SJSA1 (cell line): ENCODE results near the gene CTTNBP2NL. TPM values are rescaled to one million over a fixed set of nuclear protein-coding genes. Genes with fewer than 3 reads are reported as not detected.

Experiments
- DNase-seq, 2 experiments: peaks; one replicate each; pipeline ENCODE4 v3.0.0-alpha.2; 2015 to 2020; ENCODE audit warnings: low spot score in 2 of 2, low read depth in 1 of 2
- H3K27ac ChIP-seq: fragments of 250-450 bp; sonication (Bioruptor Pico); 2 replicates; pipeline ENCODE4 v1.5.1; 2020; ENCODE audit warnings: mild to moderate bottlenecking, moderate library complexity
- H3K27me3 ChIP-seq: fragments of 250-450 bp; sonication (Bioruptor Pico); replicated peaks from 2 replicates; pipeline ENCODE4 v1.5.1; 2020; ENCODE audit warnings: mild to moderate bottlenecking, moderate library complexity
- H3K36me3 ChIP-seq: fragments of 250-450 bp; sonication (Bioruptor Pico); 2 replicates; pipeline ENCODE4 v1.5.1; 2020; ENCODE audit warnings: mild to moderate bottlenecking
- H3K4me1 ChIP-seq: fragments of 250-450 bp; sonication (Bioruptor Pico); replicated peaks from 2 replicates; pipeline ENCODE4 v1.6.1; 2021; ENCODE audit warnings: mild to moderate bottlenecking
- H3K4me3 ChIP-seq: fragments of 250-450 bp; sonication (Bioruptor Pico); 2 replicates; pipeline ENCODE4 v1.5.1; 2020; ENCODE audit warnings: mild to moderate bottlenecking
- H3K9me3 ChIP-seq: fragments of 250-450 bp; sonication (Bioruptor Pico); replicated peaks from 2 replicates; pipeline ENCODE4 v1.5.1; 2020; ENCODE audit warnings: mild to moderate bottlenecking
- total RNA-seq: library from RNA; depleted of rRNA; stranded (reverse); fragments of >200 nt; shearing (Covaris generic); gene quantifications from 2 replicates; pipeline ENCODE4 v1.2.3, GENCODE V29; 2014

CTTNBP2NL gene
- total RNA-seq, 1 experiment from 2014 or later, result 15.9 TPM

DNA sequence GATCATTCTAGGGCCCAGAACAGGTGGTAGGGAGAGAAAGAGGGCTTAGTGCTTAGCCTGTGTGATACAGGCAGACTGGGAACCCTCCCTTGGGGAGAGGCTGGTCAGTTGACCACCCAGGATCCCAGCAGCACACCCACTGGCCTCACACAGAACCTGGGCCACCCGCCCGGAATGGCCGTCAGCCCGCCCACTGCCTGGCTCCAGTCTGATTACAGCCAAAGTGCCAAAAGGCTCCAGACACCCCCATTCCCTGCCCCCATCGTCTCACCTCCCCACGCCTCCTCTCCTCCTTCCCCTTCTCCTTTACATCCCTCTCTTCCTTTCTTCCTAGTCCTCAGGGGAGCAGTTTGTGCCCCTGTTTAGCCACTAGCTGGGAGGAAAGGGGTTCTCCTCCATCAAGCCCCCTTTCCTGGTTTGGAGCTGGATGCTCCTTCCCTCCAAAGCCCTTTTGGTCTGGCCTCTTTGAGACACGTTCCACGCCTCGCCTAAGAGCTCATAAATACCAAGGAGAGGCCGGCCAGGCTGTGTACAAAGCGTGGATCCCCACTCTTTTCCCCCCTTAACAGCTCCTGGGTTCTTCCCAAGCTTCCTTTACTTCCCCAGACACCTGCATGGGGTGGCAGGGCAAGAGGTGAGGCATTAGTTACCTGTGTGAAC lies 108.1 kb downstream of the CTTNBP2NL start:
- DNase-seq, result peak; percentile 82 to 92

DNA sequence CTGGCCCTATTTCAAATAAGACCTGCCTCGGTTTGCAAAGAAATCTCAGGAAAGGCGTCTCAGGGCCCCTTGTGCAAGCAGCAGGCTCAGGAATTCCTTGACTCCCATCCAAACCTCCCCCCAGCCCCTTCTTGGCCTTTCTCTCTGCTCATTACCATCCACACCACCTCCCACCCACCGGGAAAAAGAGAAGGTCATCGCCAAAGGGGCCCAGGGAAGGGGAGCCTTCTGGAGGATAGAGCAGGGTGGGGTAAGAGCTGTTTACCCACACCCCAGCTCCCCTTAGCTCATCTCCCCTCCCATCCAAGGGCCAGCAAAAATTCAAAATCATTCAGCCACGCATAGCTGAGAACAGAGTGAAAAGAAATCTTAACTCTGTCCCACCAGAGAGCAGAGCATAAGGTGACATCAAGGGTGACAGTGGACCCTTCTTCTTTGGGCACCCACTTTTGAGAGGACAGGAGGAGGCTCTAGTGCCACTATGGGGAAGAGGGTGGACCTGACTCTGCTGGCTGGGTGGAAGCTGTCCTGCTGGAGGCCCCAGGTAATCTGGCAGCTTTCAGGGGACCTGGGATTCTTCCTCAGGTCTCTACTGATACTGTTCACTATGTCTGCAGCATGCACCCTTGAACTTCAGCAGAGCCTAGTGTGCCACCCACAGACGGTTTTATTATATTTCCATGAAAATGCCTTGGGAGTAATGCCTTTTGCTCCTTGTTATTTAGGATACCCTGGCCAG lies 108.8 kb downstream of the CTTNBP2NL start:
- Histone ChIP-seq H3K27ac (peak overlapping the region; percentile 65), H3K36me3 (0 out of 2 replicates have a peak, but pooled peaks cover 3% of the 10 kb centered on the region), H3K4me3 (no peak overlapping the region), H3K9me3 (peaks cover 6% of the 10 kb centered on the region; the same call in 1 of the 2 replicates), H3K4me1 (peaks cover 80% of the 10 kb centered on the region), H3K27me3 (no peaks in the 10 kb centered on the region)
- peak in 1 of 2 experiments; percentile 60 for DNase-seq

More for the DNA sequence above, 108.1 kb downstream of the CTTNBP2NL start:
- Histone ChIP-seq H3K27me3 (no peaks in the 10 kb centered on the region), H3K4me1 (peaks cover 73% of the 10 kb centered on the region), H3K27ac (peak overlapping the region; percentile 65), H3K36me3 (0 out of 2 replicates have a peak, but pooled peaks cover 3% of the 10 kb centered on the region), H3K9me3 (peaks cover 6% of the 10 kb centered on the region; the same call in 1 of the 2 replicates), H3K4me3 (no peak overlapping the region)

DNA sequence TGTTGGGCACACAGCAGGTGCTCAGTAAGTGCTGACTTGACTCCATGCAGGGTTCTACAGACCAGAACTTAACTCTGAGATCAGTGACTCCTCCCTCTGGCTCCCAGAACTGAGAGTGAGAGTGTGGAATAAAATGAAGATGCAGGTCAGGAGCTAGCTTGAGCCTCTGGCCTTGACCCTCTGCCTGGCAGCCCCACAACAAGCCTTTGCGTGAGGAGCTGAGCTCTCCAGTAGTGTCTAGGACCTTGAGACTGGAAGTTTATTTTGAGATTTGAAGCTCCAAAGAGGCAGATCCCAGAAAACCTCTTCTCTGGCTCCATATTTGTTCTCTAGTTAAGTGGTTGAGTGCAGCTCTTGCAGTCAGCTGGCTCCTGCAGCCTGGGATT lies 109.4 kb downstream of the CTTNBP2NL start:
- Histone ChIP-seq H3K9me3 (peaks cover 6% of the 10 kb centered on the region; the same call in 1 of the 2 replicates), H3K27me3 (no peaks in the 10 kb centered on the region), H3K4me3 (no peak overlapping the region), H3K36me3 (0 out of 2 replicates have a peak, but pooled peaks cover 3% of the 10 kb centered on the region), H3K27ac (no peak overlapping the region), H3K4me1 (peaks cover 86% of the 10 kb centered on the region)
- DNase-seq, result no peak

DNA sequence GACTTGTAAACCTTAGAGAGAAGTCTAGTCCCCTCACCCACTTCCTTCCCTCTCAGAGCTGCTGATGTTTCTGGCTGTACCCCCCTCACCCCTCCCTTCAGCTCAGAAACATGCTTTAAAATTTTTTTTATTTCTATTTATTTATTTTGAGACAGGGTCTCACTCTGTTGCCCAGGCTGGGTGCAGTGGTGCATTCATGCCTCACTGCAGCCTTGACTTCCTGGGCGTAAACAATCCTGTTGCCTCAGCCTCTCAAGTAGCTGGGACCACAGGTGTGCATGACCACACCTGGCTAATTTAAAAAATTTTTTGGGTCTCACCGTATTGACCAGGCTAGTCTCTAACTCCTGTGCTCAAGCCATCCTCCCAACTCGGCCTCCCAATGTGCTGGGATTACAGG lies 109.9 kb downstream of the CTTNBP2NL start:
- Histone ChIP-seq H3K36me3 (0 out of 2 replicates have a peak, but pooled peaks cover 3% of the 10 kb centered on the region), H3K9me3 (peaks cover 6% of the 10 kb centered on the region; the same call in 1 of the 2 replicates), H3K27ac (no peak overlapping the region), H3K4me3 (no peak overlapping the region), H3K27me3 (no peaks in the 10 kb centered on the region), H3K4me1 (peaks cover 86% of the 10 kb centered on the region)
- no peak for DNase-seq

DNA sequence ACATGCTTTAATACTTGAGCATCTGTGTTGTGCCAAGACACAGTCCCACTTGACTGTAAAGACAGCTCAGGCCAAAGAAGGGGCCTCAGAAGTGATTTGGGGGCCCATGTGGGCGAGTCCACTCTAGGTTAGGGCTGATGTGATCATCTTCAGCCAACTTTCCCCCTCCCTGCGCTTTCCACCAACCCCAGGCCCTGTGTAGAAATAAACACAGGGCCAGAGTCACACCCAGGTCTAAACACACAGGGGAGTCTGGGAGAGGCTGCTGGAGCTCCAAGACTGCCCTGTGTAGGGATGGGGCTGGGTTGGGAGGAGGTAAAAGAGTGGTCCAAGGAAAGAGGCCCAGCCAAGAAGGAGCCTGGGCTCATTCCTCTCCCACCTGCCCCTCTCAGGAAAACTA lies 110.3 kb downstream of the CTTNBP2NL start:
- no peaks in the 10 kb centered on the region for H3K27me3 ChIP-seq
- peaks cover 86% of the 10 kb centered on the region for H3K4me1 ChIP-seq
- H3K36me3 ChIP-seq, result 0 out of 2 replicates have a peak, but pooled peaks cover 3% of the 10 kb centered on the region
- DNase-seq, result no peak
- no peak overlapping the region for H3K27ac ChIP-seq
- no peak overlapping the region for H3K4me3 ChIP-seq
- H3K9me3 ChIP-seq, result peaks cover 6% of the 10 kb centered on the region; the same call in 1 of the 2 replicates

DNA sequence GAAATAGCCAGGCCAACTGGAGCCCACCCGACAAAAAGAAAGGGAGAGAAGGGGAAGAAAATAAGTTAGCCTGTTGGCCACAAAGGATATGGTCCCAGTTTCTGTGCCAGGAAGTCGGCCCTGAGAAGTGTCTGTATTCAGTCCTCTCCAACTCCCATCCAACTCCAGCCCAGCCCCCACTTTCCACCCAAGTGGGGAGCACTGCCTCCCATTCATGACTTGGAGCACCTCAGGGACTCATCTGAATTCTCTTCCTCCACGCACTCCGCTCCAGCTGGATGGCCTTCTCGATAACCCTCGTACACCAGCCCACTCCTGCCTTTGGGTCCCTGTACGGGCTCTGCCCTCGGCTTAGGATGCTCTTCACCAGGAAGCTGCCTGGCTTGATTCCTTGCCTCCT lies 110.7 kb downstream of the CTTNBP2NL start:
- Histone ChIP-seq H3K27me3 (no peaks in the 10 kb centered on the region), H3K4me1 (peaks cover 86% of the 10 kb centered on the region), H3K27ac (no peak overlapping the region), H3K4me3 (no peak overlapping the region), H3K36me3 (0 out of 2 replicates have a peak, but pooled peaks cover 3% of the 10 kb centered on the region), H3K9me3 (peaks cover 6% of the 10 kb centered on the region; the same call in 1 of the 2 replicates)
- DNase-seq, result no peak

DNA sequence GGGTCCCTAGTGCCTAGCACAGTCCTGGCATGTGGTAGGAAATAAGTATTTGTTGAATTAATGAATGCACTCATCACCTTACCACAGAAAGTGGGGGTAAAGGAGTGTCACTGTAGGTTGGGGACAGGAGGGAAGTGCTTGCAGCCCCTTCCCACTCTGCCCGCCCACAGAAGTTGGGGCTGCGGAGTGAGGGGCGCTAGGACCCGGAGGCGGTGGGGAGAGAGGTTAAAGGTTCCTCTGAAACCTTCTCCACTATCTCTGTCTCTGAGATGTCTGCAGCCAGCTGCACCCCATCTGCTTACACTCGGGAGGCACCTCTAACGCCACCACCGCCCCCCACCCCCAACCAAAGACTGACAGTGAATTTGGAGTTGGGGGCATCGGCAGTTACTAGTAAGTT lies 111.3 kb downstream of the CTTNBP2NL start:
- H3K9me3 ChIP-seq, result peaks cover 6% of the 10 kb centered on the region; the same call in 1 of the 2 replicates
- no peak overlapping the region for H3K4me3 ChIP-seq
- no peaks in the 10 kb centered on the region for H3K27me3 ChIP-seq
- peaks cover 86% of the 10 kb centered on the region for H3K4me1 ChIP-seq
- no peak overlapping the region for H3K27ac ChIP-seq
- no peak for DNase-seq
- H3K36me3 ChIP-seq, result peaks cover 3% of the 10 kb centered on the region; the same call in 1 of the 2 replicates

DNA sequence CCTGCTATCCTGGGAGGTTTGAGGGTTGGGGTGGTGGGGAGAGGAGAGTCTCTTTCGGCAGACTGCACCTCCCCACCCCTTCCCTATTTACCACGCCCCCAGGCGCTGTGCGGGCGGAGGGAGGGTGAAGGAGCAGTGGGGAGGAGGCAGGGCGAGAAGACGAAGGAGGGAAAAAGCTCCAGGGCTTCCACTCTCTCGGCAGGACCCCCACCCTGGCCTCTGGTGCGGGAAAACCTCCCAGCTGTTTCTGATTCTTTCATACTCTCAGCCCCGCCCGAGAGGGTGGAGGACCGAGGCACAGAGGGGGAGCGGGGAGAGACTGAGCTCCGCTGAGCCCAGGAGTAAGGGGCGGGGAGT lies 111.9 kb downstream of the CTTNBP2NL start:
- no peak overlapping the region for H3K27ac ChIP-seq
- H3K9me3 ChIP-seq, result peaks cover 6% of the 10 kb centered on the region; the same call in 1 of the 2 replicates
- peak overlapping the region; percentile 65 for H3K4me3 ChIP-seq
- no peak for DNase-seq
- H3K36me3 ChIP-seq, result peaks cover 3% of the 10 kb centered on the region; the same call in 1 of the 2 replicates
- H3K27me3 ChIP-seq, result no peaks in the 10 kb centered on the region
- H3K4me1 ChIP-seq, result peaks cover 86% of the 10 kb centered on the region

DNA sequence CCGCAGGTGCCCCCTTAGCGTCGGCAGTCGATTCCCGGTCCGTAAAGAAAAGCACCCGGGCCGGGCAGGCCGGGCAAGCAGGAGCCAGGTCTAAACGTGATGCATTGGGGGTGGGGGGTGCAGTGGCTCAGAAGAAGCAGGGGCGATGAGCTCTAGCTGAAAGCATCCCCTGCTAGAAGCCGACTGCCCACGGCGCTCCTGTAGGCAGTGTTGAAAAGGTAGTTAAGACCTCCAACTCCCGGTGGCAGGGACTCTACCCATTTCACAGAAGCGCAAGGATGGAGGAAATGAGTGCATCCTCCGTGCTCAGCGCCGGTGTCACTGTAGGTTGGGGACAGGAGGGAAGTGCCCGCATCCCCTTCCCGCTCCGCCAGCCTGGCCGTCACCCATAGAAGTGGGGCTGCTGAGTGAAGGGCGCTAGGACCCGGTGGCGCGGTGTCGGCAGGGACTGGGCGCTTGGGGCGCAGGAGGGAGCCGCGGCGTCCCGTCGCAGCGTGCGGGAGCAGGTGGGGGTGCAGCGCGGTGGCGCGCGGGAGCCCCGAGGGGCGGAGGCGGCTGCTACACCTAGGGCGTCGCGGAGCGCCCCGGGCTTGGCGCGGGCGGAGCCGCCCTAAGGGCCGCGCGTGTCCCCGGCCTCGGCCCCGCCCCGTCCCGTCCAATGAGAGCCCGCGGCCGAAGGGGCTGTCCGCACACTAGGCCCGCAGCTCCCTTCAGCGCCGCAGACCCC lies 112.4 kb downstream of the CTTNBP2NL start, which contains the start of gene WNT2B:
Gene WNT2B (plus strand): TSS at position 688 of the 727 bp plus-strand sequence. CDS start 298 bp downstream, outside the sequence.
- no peak within 1 kb of the TSS for H3K27ac ChIP-seq
- DNase-seq, result peak in 1 of 2 experiments; percentile 40

DNA sequence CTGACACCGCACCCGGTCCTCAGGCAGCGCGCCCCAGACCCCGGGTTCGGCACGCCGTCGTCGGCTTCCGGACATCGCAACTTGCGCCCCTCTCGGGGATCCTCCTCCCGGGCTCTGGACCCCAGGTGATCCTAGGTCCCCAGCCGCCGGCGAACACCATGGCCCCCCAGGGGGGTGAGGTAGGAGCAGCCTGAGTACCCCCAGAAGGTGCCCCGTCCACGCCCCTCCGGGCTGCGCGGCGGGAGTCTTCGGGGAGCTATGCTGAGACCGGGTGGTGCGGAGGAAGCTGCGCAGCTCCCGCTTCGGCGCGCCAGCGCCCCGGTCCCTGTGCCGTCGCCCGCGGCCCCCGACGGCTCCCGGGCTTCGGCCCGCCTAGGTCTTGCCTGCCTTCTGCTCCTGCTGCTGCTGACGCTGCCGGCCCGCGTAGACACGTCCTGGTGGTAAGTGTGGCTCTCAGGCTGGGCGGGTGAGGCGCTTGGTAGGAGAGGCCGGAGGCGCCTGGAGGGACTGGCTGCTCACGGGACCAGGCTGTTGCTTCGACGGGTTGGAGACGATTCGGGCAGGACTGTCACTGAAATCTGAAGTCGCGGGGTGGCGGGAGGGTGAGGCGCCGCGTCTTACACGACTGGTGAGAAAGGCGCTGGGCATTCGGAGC lies 113.1 kb downstream of the CTTNBP2NL start:
- peak overlapping the region; percentile 65 for H3K4me3 ChIP-seq
- H3K4me1 ChIP-seq, result peaks cover 86% of the 10 kb centered on the region
- peaks cover 3% of the 10 kb centered on the region; the same call in 1 of the 2 replicates for H3K36me3 ChIP-seq
- H3K27ac ChIP-seq, result no peak overlapping the region
- no peak for DNase-seq
- peaks cover 6% of the 10 kb centered on the region; the same call in 1 of the 2 replicates for H3K9me3 ChIP-seq
- H3K27me3 ChIP-seq, result no peaks in the 10 kb centered on the region

More for the DNA sequence above, 112.4 kb downstream of the CTTNBP2NL start, which contains the start of gene WNT2B:
- Histone ChIP-seq H3K4me3 (peak within 1 kb of the TSS; percentile 65), H3K36me3 (peaks cover 3% of the 10 kb centered on the region; the same call in 1 of the 2 replicates), H3K9me3 (peaks cover 6% of the 10 kb centered on the region; the same call in 1 of the 2 replicates), H3K27me3 (no peaks in the 10 kb centered on the region), H3K4me1 (peaks cover 86% of the 10 kb centered on the region)

DNA sequence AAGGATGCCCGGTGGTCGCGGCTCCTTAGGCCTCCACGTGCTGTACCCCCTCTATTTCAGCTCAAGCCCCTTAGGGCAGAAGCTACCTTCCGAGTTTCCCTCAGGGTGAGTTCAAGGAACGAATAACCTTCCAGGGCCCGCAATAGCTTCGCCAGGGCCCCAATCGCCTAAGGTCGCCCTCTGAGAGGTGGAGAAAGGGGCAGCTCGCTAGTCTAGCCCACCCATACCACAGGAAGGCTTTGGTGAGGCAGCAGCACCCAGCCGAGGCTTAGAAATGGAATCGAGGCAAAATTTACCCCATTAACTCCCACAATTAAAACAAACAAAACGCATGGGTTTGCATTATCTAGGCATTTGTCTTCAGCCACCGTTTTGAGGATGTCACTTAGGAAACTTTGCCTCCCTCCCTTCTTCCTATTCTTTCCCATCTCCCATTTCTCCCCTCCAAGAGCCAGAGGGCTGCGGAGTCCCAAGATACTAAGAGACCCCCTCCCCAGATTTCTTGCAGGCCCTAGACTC lies 113.7 kb downstream of the CTTNBP2NL start:
- Histone ChIP-seq H3K4me3 (peak overlapping the region; percentile 65), H3K9me3 (peaks cover 6% of the 10 kb centered on the region; the same call in 1 of the 2 replicates), H3K27ac (no peak overlapping the region), H3K36me3 (peaks cover 3% of the 10 kb centered on the region; the same call in 1 of the 2 replicates), H3K27me3 (no peaks in the 10 kb centered on the region), H3K4me1 (peaks cover 86% of the 10 kb centered on the region)
- no peak for DNase-seq

DNA sequence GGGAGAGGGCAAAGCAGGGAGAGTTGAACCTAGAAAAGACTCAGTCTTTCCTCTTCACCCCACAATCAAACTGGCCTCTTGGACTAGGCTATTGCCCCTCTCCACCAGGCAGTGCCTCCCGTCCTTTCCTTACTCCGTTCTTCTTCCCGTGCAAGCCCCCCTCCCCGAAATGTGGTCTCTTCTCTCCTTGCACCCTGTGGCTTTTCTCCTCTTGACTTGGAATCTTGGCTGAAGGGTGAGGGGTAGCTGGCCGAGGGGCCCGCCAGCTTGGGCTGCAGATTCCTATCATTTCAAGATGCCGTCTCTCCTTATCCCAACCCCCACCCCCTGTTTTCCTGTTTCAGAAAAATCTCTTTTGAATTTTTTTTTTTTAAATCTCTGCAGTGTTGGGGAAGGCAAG lies 114.3 kb downstream of the CTTNBP2NL start:
- no peak for DNase-seq
- no peak overlapping the region for H3K4me3 ChIP-seq
- peaks cover 3% of the 10 kb centered on the region; the same call in 1 of the 2 replicates for H3K36me3 ChIP-seq
- H3K9me3 ChIP-seq, result peaks cover 6% of the 10 kb centered on the region; the same call in 1 of the 2 replicates
- H3K27ac ChIP-seq, result no peak overlapping the region
- H3K4me1 ChIP-seq, result peaks cover 86% of the 10 kb centered on the region
- H3K27me3 ChIP-seq, result no peaks in the 10 kb centered on the region
